HUES64 (cell line): ENCODE data around the gene LHFPL2.
A peak's percentile ranks its signal among the peaks of the same experiment; 100 is the strongest.

Source experiments
- H3K27ac ChIP-seq: 2 replicates; pipeline ENCODE4 v1.7.0; 2013; ENCODE audit warnings: low read depth, low read length, inconsistent platforms
- H3K27me3 ChIP-seq: 2 replicates; pipeline ENCODE4 v1.6.1; 2013; ENCODE audit warnings: mild to moderate bottlenecking, low read length; ENCODE audit not compliant: insufficient read depth
- H3K36me3 ChIP-seq: 2 replicates; pipeline ENCODE4 v1.6.1; 2013; ENCODE audit warnings: mild to moderate bottlenecking, low read length; ENCODE audit not compliant: insufficient read depth
- H3K4me1 ChIP-seq: 2 replicates; pipeline ENCODE4 v1.6.1; 2013; ENCODE audit warnings: mild to moderate bottlenecking, low read length, moderate library complexity; ENCODE audit not compliant: insufficient read depth
- H3K4me3 ChIP-seq: 2 replicates; pipeline ENCODE4 v1.5.1; 2013; ENCODE audit warnings: mild to moderate bottlenecking, low read length, moderate library complexity
- H3K9ac ChIP-seq: 2 replicates; pipeline ENCODE4 v1.6.1; 2013; ENCODE audit warnings: mild to moderate bottlenecking, low read depth, low read length
- H3K9me3 ChIP-seq: 2 replicates; pipeline ENCODE4 v1.6.1; 2013; ENCODE audit warnings: low read depth, low read length; ENCODE audit not compliant: insufficient read depth
- WGBS: fragments of 150-250, 120-280 bp; methylation state at CpG from one replicate; pipeline ENCODE4 v1.1.7; 2013; ENCODE audit warnings: missing lambda C conversion rate; 5-methylcytosine and 5-hydroxymethylcytosine counted together

Gene LHFPL2

DNA sequence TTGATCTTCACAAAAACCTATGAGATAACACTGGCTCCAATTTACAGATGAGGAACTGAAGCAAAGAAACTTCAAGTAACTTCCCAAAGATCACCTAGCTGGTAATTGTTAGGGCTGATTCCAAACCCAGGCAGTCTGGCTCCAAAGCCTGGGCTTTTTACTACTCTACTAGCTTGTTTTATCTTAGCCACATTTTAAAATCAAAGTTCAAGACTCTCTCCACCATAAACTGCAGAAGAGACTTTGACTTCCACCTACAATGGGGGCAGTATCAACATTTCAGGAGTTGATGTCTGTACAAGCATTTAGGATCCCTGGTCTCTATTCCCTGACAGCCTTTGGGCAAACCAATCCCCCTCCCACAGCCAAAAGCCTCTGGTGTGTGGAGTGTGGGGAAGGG, 33.8 kb downstream of the LHFPL2 start:
- Histone ChIP-seq H3K4me3 (no peak overlapping the region), H3K9me3 (no peaks in the 10 kb centered on the region), H3K36me3 (peaks cover 12% of the 10 kb centered on the region), H3K27me3 (no peaks in the 10 kb centered on the region), H3K9ac (no peak overlapping the region), H3K4me1 (peaks cover 13% of the 10 kb centered on the region), H3K27ac (no peak overlapping the region)

DNA sequence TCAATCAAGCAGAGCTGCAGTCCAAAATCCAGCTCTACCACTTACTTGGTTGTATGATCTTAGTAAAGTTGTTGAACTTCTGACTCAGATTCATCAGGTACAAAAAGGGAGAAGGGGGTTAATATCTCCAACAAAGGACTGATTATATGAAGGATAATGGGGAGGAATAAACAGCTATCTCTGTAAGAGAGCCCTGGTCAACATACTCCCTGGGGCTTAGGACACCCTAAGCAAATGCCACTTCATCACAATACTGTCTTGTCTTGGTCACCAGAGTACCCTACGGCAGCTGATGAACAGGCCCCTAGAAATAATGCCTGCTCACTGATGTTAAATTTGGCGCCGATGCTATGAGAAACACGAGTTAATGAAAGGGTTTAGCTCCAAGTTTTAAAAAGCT, 34.8 kb downstream of the LHFPL2 start:
- Histone ChIP-seq H3K27me3 (no peaks in the 10 kb centered on the region), H3K27ac (no peak overlapping the region), H3K9ac (no peak overlapping the region), H3K4me1 (peaks cover 13% of the 10 kb centered on the region), H3K9me3 (no peaks in the 10 kb centered on the region), H3K36me3 (peaks cover 15% of the 10 kb centered on the region), H3K4me3 (no peak overlapping the region)
- 47% methylated on average over 4 of the region's 4 CpGs for WGBS

DNA sequence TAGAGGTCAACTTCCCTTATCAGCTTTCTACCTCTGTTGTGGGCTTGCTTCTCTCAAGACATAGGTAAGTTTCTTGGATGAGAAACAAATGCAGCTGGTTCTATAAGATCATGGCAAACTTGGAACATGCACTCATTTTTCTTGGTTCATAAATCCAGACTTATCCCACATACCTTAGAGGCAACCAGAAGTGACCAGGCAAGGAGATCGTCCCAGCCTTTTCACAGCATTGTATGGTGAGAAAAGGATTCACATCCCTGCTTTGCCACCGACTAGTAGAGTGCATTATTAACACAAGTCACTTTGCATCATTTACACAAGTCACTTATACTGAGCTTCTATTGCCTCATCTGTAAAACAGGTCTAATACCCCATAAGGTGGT, 35.4 kb downstream of the LHFPL2 start:
- Histone ChIP-seq H3K27me3 (no peaks in the 10 kb centered on the region), H3K4me1 (peaks cover 13% of the 10 kb centered on the region), H3K27ac (no peak overlapping the region), H3K9ac (no peak overlapping the region), H3K36me3 (peaks cover 9% of the 10 kb centered on the region), H3K9me3 (no peaks in the 10 kb centered on the region), H3K4me3 (no peak overlapping the region)
- WGBS: 94% methylated on average over 2 of the region's 2 CpGs

DNA sequence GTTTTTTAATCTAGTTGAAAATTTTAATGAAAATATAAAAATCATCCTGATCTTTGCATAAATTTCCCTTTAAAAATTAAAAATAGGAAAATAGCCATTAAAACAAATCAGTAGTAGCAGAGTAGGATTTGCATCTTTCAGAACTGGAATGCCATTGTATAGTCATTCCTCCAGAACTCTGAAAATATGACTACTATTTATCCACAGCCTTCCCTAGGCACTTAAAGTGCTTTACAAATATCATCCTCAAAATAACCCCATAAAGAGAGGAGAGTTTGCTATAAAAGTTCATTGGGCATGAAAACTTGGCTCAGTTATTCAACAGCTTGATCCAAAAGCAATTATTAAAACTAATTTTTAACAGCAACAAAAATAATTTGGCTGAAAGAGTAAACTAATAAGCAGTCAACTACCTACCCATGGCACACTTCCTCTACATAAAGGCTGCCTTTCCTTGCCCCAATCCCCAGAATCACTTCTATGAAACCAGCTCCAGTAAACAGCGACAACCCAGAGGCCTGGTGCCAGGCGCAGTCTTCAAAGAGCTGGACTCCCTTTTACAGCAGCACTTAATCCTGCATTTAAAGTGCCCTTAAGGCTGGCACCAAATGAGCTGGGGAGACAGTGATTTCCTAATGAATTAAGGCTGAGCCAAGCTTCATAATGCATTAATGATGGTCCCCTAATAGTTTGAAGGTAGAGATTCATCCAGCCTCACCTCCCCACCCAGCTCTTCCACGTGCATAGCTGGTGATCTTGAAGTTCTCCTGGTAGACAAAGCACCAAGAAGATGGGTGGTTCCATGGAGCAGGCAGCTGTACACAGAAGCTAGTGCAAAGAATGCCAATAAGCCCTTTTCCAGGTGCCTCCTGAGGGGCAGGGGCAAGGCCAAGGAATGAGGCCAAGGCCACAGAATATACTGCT, 36.1 kb downstream of the LHFPL2 start:
- H3K9ac ChIP-seq: no peak overlapping the region
- WGBS: 95% methylated on average over 3 of the region's 3 CpGs
- no peaks in the 10 kb centered on the region for H3K27me3 ChIP-seq
- H3K27ac ChIP-seq: no peak overlapping the region
- H3K36me3 ChIP-seq: peaks cover 8% of the 10 kb centered on the region
- H3K4me1 ChIP-seq: peaks cover 13% of the 10 kb centered on the region
- H3K4me3 ChIP-seq: no peak overlapping the region
- H3K9me3 ChIP-seq: no peaks in the 10 kb centered on the region

DNA sequence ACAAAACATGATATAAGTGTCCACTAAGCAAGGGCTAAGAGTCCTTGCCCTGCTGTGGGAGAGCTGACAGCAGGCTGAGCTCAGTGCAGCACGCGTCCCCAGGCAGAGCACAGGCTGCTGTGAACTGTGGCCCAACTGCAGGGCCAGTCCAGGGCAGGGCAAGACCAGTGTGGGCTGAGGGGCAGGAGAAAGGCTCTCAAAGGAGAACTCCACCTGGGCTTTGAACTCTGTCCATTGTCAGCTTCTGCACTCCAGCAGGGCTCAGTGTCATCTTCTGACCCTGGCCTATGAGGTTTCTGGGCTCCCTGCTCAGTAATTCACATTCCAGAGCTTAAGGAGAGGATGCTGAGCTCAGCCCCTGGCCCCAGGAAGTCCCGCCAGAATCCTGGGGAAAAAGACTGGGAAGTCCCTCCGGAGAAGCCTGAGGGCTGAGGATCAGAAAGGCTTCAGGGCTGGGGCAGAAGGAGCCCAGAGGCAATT, 37.4 kb downstream of the LHFPL2 start:
- peaks cover 13% of the 10 kb centered on the region for H3K4me1 ChIP-seq
- H3K36me3 ChIP-seq: peaks cover 4% of the 10 kb centered on the region; the same call in 1 of the 2 replicates
- WGBS: 28% methylated on average over 4 of the region's 4 CpGs
- peak overlapping the region; percentile 51 for H3K27ac ChIP-seq
- H3K4me3 ChIP-seq: no peak overlapping the region
- no peaks in the 10 kb centered on the region for H3K9me3 ChIP-seq
- no peaks in the 10 kb centered on the region for H3K27me3 ChIP-seq
- no peak overlapping the region for H3K9ac ChIP-seq

DNA sequence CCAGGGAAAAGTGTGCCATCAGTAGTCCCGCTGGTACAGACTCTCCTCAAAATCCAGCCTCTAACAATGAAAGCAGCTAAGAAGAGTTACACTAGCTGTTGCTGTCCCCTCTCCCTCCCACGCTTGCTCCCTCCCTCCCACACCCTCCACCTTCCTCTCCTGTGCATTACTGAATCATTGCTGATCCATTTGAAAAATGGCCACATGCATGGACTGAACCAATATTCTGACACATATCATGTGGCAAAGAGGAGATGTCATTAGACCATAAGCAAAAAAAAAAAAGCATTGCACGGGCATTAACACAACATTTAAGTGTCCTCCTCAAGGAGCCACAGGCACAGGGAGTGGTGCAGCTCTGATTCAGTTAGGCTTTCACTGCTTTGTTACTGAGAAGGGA, 37.9 kb downstream of the LHFPL2 start:
- Histone ChIP-seq H3K27ac (peak overlapping the region; percentile 51; the same call in 1 of the 2 replicates), H3K36me3 (peaks cover 4% of the 10 kb centered on the region; the same call in 1 of the 2 replicates), H3K27me3 (no peaks in the 10 kb centered on the region), H3K9me3 (no peaks in the 10 kb centered on the region), H3K4me1 (peaks cover 13% of the 10 kb centered on the region), H3K4me3 (no peak overlapping the region), H3K9ac (no peak overlapping the region)
- WGBS: 85% methylated on average over 3 of the region's 3 CpGs

DNA sequence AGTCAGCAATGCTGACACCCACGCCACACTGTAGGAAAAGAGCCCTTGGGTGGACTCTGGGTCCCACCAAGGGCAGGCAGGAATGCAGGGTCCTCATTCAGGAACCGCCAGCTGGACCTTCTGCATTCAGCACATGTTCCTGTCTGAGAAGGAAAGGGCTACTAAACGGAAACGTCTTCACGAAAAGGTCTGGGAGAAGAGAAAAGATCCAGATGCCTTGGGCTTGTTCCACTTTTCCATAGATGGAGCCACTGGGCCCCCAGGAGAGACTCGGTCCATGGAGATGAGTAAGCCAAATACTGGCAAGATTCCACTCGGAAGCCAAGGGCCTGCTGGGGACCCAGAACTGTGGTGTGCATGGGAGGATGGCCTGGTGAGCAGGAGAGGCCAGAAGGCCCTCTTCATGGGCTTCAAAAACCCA, 38.4 kb downstream of the LHFPL2 start:
- no peaks in the 10 kb centered on the region for H3K27me3 ChIP-seq
- H3K27ac ChIP-seq: no peak overlapping the region
- no peaks in the 10 kb centered on the region for H3K9me3 ChIP-seq
- H3K9ac ChIP-seq: no peak overlapping the region
- no peak overlapping the region for H3K4me3 ChIP-seq
- H3K36me3 ChIP-seq: peaks cover 4% of the 10 kb centered on the region; the same call in 1 of the 2 replicates
- H3K4me1 ChIP-seq: peaks cover 13% of the 10 kb centered on the region
- 92% methylated on average over 7 of the region's 7 CpGs for WGBS

DNA sequence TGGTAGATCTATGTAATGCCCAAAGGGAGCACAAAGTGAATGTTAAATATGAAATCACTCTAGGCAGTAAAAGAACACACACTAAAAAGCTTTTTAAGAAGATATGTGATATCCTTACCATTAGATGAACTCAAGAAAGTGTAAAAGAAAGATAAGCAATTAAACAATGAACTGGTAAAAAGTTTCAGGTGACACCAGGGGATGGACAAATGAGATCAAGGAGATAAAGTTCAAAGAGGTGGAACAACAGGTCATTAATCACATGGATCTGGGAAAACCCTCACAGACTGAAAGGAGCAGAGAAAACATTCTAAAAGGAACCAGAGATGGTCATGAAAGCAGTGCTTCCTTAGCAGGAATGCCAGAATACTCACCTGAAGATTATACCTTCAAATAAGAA, 40.7 kb downstream of the LHFPL2 start:
- Histone ChIP-seq H3K36me3 (peaks cover 4% of the 10 kb centered on the region; the same call in 1 of the 2 replicates), H3K9me3 (no peaks in the 10 kb centered on the region), H3K27me3 (no peaks in the 10 kb centered on the region), H3K27ac (no peak overlapping the region), H3K4me1 (peaks cover 13% of the 10 kb centered on the region), H3K9ac (no peak overlapping the region), H3K4me3 (no peak overlapping the region)

DNA sequence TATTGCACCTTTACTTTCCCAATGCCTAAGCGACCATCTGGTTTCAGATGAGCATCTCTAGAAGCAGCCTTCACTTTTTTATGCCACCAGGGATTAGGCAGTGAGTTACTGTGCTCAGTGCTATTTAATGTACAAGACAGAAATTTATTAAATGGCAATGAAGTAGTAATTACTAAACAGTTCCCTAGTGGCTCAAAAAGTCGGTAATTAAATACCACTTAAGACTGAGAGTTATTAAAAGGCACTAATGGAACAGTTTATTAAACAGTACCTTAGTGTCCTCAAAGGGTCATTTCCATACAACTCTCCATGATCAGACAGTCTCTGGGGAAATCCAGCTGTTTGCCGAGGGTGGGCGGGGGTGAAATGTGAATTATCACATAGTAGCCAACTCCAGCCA, 42.3 kb downstream of the LHFPL2 start:
- peaks cover 4% of the 10 kb centered on the region; the same call in 1 of the 2 replicates for H3K36me3 ChIP-seq
- H3K27ac ChIP-seq: no peak overlapping the region
- H3K9me3 ChIP-seq: no peaks in the 10 kb centered on the region
- no peak overlapping the region for H3K4me3 ChIP-seq
- no peak overlapping the region for H3K9ac ChIP-seq
- H3K27me3 ChIP-seq: no peaks in the 10 kb centered on the region
- H3K4me1 ChIP-seq: peaks cover 12% of the 10 kb centered on the region
- WGBS: 98% methylated on average over 4 of the region's 4 CpGs

DNA sequence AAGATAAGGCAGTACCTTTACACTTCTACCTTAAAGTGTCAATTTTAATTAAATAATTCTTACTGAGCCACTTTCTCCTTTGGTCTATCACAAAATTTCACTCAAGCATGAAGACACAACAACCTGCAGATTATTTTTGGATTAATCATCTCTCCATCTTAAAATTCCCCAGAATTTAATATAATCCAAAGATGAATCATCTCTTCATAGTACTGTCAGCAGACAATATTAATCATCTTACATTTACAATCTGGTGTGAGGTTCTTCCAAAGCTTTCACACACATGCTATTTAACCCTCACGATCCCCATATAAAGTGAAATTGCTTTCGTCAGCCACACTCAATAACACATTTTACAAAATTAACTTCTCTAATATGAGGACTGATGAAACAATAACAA, 43.0 kb downstream of the LHFPL2 start:
- H3K36me3 ChIP-seq: peaks cover 4% of the 10 kb centered on the region; the same call in 1 of the 2 replicates
- H3K9me3 ChIP-seq: no peaks in the 10 kb centered on the region
- H3K9ac ChIP-seq: no peak overlapping the region
- 98% methylated on average over 2 of the region's 2 CpGs for WGBS
- peaks cover 10% of the 10 kb centered on the region; the same call in 1 of the 2 replicates for H3K4me1 ChIP-seq
- H3K4me3 ChIP-seq: no peak overlapping the region
- H3K27ac ChIP-seq: no peak overlapping the region
- H3K27me3 ChIP-seq: no peaks in the 10 kb centered on the region

DNA sequence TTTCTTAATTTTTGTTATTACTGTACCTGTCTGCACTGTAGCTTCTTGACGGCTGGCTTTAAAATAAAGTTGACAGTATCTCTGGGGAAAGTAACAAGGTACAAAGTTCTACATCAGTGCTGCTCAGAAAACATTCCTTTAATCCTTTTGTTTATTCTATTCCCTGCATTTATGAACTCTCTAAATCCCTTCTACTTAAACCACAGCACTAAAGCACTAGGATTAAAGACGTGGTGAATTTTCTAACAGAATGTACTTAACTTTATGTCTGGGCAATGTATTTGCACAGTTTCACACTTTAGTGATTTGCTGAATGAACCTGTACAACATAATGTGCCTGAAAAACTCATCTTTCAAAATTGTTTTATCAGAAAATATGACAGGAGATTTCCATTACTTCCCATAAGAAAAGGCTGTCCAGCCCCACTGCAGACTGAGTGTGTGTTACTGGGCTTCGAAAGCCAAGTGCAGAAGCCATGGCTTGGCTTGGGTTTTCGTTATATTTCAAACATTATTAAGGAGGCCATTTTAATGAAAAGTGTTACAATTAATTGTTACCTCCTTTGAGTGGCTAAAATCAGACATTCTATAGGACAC, 43.8 kb downstream of the LHFPL2 start:
- Histone ChIP-seq H3K27ac (no peak overlapping the region), H3K27me3 (no peaks in the 10 kb centered on the region), H3K9ac (no peak overlapping the region), H3K4me1 (peaks cover 10% of the 10 kb centered on the region; the same call in 1 of the 2 replicates), H3K9me3 (no peaks in the 10 kb centered on the region), H3K4me3 (no peak overlapping the region), H3K36me3 (peaks cover 4% of the 10 kb centered on the region; the same call in 1 of the 2 replicates)
- WGBS: 94% methylated on average over 4 of the region's 4 CpGs
